Measurements from ENCODE around the gene LGALS9C.
"Not testable (repeated sequence)": the region's sequence is repeated elsewhere in the genome, so short reads cannot be mapped to it uniquely, and the experiment has no call there.

DNA sequence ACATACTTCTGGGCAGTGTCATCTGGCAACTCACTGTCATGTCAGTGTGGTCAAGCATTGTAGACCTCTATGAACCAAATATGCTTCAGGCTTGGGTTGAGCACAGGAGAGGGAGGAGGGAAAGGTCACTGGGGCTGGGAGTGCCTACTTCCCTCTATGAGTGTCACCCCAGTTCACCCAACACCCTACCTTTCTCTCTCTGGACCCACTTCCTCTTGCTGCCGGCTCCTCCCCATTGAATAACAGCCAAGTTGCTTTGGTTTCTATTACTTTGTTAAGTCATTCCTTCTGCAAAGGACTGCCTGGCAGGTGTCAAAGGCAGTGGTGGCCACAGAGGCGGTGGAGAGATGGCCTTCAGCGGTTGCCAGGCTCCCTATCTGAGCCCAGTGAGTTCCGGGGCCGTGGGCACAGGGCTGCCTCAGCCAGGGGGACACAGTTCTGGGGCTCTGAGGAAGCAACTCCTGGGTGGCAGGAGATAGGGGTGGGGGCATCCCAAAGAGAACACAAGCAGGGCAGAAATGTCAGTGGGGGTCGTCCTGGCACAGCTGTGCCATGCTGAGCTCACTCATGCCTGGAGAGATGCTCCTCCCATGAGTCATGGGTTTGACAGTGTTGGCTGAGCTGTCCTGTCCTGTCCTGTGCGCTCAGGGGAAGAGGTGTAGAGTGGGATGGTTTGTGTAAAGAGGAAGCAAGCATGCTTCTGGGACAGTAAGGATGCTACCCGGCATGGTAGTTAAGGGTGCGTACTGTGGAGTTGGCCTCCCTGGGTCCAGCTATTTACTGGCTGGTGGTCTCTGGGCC, at the start of gene LGALS9C:
- TF ChIP-seq, protein P1, sequence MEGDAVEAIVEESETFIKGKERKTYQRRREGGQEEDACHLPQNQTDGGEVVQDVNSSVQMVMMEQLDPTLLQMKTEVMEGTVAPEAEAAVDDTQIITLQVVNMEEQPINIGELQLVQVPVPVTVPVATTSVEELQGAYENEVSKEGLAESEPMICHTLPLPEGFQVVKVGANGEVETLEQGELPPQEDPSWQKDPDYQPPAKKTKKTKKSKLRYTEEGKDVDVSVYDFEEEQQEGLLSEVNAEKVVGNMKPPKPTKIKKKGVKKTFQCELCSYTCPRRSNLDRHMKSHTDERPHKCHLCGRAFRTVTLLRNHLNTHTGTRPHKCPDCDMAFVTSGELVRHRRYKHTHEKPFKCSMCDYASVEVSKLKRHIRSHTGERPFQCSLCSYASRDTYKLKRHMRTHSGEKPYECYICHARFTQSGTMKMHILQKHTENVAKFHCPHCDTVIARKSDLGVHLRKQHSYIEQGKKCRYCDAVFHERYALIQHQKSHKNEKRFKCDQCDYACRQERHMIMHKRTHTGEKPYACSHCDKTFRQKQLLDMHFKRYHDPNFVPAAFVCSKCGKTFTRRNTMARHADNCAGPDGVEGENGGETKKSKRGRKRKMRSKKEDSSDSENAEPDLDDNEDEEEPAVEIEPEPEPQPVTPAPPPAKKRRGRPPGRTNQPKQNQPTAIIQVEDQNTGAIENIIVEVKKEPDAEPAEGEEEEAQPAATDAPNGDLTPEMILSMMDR (conservative IDR thresholded peaks at IDR 0.05), result not testable (repeated sequence)
- not testable (repeated sequence) for TF ChIP-seq EZH2 (IDR thresholded peaks at IDR 0.05; ENCODE audit: low read depth)

All from PC-9 (cell line).